Measurements from ENCODE around the gene BCL11B.

BCL11B gene

DNA sequence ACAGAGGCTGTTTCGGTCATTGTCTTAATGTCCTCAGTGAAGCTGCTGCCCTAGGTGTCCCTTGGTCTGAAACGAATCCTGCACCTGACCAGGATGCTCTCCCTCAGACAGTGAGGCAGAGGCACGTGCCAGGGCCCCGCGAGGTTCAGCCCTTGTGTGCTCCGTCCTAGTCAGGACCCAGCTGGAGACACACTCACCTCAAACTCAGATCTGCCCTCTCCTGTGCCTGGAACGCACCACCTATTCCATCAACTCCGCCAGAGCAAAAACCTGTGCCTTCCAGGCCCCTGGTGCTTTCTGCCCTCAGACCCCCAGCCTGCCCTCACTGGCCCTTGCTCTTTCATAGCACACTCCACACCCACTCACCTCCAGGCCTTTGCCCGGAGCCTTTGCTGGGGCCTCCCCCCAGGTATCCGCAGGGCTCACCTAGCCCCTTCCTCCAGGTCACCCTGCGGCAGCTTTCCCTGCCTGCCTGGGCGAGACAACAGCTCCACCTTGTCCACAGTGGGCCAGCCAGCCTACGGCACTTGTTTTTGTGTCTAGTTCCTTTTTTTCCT lies 150.6 kb downstream of the BCL11B start:
- TF ChIP-seq, protein P1, sequence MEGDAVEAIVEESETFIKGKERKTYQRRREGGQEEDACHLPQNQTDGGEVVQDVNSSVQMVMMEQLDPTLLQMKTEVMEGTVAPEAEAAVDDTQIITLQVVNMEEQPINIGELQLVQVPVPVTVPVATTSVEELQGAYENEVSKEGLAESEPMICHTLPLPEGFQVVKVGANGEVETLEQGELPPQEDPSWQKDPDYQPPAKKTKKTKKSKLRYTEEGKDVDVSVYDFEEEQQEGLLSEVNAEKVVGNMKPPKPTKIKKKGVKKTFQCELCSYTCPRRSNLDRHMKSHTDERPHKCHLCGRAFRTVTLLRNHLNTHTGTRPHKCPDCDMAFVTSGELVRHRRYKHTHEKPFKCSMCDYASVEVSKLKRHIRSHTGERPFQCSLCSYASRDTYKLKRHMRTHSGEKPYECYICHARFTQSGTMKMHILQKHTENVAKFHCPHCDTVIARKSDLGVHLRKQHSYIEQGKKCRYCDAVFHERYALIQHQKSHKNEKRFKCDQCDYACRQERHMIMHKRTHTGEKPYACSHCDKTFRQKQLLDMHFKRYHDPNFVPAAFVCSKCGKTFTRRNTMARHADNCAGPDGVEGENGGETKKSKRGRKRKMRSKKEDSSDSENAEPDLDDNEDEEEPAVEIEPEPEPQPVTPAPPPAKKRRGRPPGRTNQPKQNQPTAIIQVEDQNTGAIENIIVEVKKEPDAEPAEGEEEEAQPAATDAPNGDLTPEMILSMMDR (IDR thresholded peaks at IDR 0.05; ENCODE audit: extremely low read depth, missing control alignments): no peak
- DNase-seq (ENCODE audit: low spot score): no peak

DNA sequence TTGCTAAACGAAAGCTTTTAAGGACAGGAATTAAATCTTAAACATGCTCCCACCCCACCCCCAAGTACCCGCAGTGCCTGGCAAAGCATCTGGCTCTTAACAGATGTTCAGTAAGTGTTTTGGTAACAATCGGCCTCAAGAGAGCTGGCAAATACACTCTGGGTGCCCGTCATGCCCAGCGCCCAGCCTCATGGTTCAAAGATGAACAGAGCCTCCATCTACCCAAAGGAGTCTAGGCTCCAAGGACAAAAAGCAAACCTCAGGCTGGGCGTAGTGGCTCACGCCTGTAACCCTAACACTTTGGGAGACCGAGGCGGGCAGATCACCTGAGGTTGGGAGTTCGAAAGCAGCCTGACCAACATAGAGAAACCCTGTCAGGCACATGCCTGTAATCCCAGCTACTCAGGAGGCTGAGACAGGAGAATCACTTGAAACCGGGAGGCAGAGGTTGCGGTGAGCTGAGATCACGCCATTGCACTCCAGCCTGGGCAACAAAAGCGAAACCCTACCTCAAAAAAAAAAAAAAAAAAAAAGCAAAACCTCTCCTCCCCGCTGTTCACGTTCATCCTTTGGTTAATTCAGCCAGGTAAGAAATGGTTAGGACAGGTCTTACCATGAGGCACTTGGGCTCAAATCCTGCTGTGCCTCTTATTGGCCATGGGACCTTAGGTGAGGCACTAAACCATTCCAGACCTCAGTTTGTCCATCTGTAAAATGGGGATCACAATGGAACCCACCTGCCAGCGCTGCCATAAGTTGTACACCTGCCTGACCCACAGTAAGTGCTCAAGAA lies 151.3 kb downstream of the BCL11B start:
- no peak for DNase-seq (ENCODE audit: low spot score)
- TF ChIP-seq, protein P1 (IDR thresholded peaks at IDR 0.05; ENCODE audit: extremely low read depth, missing control alignments): no peak

DNA sequence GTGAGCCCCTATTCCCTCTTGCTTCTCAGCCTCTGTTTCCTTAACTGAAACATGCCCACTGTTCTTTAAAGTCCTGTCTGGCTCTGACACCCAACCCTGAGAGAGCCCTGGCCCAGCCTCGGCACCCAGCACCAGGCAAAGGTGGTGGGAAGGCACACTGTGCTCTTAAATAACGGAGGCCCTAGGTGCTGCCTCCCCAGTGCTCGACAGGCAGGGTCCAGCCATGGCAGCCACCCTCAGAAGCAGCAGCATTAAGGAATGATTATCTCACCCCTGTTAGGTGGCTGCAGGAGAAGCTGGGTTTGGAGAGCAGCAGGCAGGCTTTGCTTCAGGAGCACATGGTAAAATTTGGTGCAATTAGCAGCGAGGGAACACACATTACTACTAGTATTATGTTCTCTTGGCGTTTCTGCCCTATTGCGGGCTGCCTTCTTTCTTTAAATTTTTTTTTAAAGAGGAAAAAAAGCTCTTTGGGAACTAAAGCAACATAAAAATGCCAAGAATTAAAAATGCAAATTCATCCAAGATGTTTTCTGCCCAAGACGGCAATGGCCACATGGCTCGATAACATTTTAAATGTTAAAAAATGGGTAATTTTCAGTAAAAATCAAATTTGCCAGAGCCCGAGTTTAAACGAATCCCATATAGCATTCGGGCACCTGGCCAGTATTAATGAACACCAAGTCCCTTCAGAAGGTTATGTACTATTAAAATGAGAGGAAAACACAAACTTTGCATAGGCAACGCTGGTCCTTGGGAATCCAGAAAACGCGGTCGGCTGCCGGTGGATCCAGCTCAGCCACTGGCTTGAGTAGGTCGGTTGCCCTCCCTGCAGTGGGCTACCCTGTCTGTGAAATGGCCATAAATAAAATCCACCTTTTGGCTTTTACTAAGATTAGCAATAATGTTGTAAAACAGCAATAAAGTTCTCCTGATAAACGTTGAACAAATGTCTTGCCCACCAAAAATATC lies 152.2 kb downstream of the BCL11B start:
- TF ChIP-seq, protein P1 (IDR thresholded peaks at IDR 0.05; ENCODE audit: extremely low read depth, missing control alignments): no peak
- DNase-seq (ENCODE audit: low spot score): no peak

Data from GM20000 (cell line).